GM10266 (cell line): ENCODE data around the gene CCNH.

Source experiments
- DNase-seq: peaks from one replicate; pipeline ENCODE4 v3.0.0; 2012; ENCODE audit errors: extremely low spot score
- CTCF ChIP-seq: IDR thresholded peaks from 2 replicates; pipeline ENCODE4 v1.5.1; 2012; ENCODE audit warnings: mild to moderate bottlenecking, low read depth; ENCODE audit not compliant: control insufficient read depth, insufficient read depth; ENCODE audit errors: missing control alignments

The CCNH gene

GRCh38 chr5:87394411-87395165 is 18.1 kb downstream of the CCNH start:
- TF ChIP-seq CTCF = no peak
- no peak for DNase-seq

- no peak for TF ChIP-seq CTCF
- no peak for DNase-seq
These were observed 19.4 kb downstream of the CCNH start for GRCh38 chr5:87393331-87393730.

- DNase-seq = no peak
- no peak for TF ChIP-seq CTCF
These were observed 19.9 kb downstream of the CCNH start for GRCh38 chr5:87392801-87393200.

GRCh38 chr5:87392170-87392569 is 20.6 kb downstream of the CCNH start:
- no peak for TF ChIP-seq CTCF
- DNase-seq = no peak

GRCh38 chr5:87390576-87391199 is 22.0 kb downstream of the CCNH start:
- no peak for DNase-seq
- TF ChIP-seq CTCF = no peak

- no peak for TF ChIP-seq CTCF
- no peak for DNase-seq
These were observed 22.7 kb downstream of the CCNH start for GRCh38 chr5:87390075-87390474.
